Measurements from ENCODE around the gene ODAD4.

Gene ODAD4

GRCh38 chr17:41942626-41943373 is 12.4 kb downstream of the ODAD4 start:
- no peak for DNase-seq

GRCh38 chr17:41943492-41943891 is 13.1 kb downstream of the ODAD4 start:
- no peak for DNase-seq

GRCh38 chr17:41944943-41945342 is 14.5 kb downstream of the ODAD4 start:
- no peak for DNase-seq

GRCh38 chr17:41948762-41949460 is 18.5 kb downstream of the ODAD4 start:
- no peak for DNase-seq

GRCh38 chr17:41956522-41956921 is 26.1 kb downstream of the ODAD4 start:
- DNase-seq: no peak

GRCh38 chr17:41957031-41957868 is 26.8 kb downstream of the ODAD4 start:
- DNase-seq: no peak

GRCh38 chr17:41957869-41958439 is 27.5 kb downstream of the ODAD4 start:
- DNase-seq: no peak

- DNase-seq: no peak
Measured at GRCh38 chr17:41959030-41959335, 28.6 kb downstream of the ODAD4 start.

- DNase-seq: no peak
Measured at GRCh38 chr17:41959336-41960095, 29.1 kb downstream of the ODAD4 start.

- DNase-seq: no peak
Measured at GRCh38 chr17:41962111-41962510, 31.7 kb downstream of the ODAD4 start.

GRCh38 chr17:41962768-41963434 is 32.5 kb downstream of the ODAD4 start:
- peak; percentile 58 for DNase-seq

- peak; percentile 60 for DNase-seq
Measured at GRCh38 chr17:41965694-41966462, 35.5 kb downstream of the ODAD4 start.

GRCh38 chr17:41966463-41967140 is 36.2 kb downstream of the ODAD4 start, which contains the start of gene CNP:
TSS of gene CNP (plus strand) at chr17:41966795. CDS start at chr17:41966885, 90 bp downstream.
- peak; percentile 86 for DNase-seq

- DNase-seq: peak; percentile 32
Measured at GRCh38 chr17:41967141-41967920, 36.9 kb downstream of the ODAD4 start.

GRCh38 chr17:41967921-41968578 is 37.6 kb downstream of the ODAD4 start:
- no peak for DNase-seq

GRCh38 chr17:41968676-41969075 is 38.3 kb downstream of the ODAD4 start:
- no peak for DNase-seq

GRCh38 chr17:41970901-41971331 is 40.5 kb downstream of the ODAD4 start:
- no peak for DNase-seq

- DNase-seq: no peak
Measured at GRCh38 chr17:41971721-41972523, 41.5 kb downstream of the ODAD4 start.
